Esophagus muscularis mucosa (tissue), 4 donors: Measurements from ENCODE around the gene RTCA.

ENCODE experiments used
- CTCF ChIP-seq, 3 experiments: fragments of 200-600 bp in 2 of 3; fragments of 450-650 bp in 1 of 3; sonication (generic) in 2 of 3; IDR thresholded peaks; one replicate each; pipeline ENCODE4 v1.5.1; 2017 to 2019; ENCODE audit warnings: antibody characterized with exemption in 3 of 3, mild to moderate bottlenecking in 2 of 3, moderate library complexity in 1 of 3
- EP300 ChIP-seq: sonication (generic); formaldehyde crosslinking; IDR thresholded peaks from one replicate; pipeline ENCODE4 v1.6.1; 2017; ENCODE audit warnings: antibody characterized with exemption
- POLR2A ChIP-seq: fragments of 450-650 bp; IDR thresholded peaks from one replicate; pipeline ENCODE4 v1.6.1; 2017; ENCODE audit warnings: antibody characterized with exemption, moderate library complexity, mild to moderate bottlenecking, low read depth
- POLR2AphosphoS5 ChIP-seq, 2 donors: sonication (generic); formaldehyde crosslinking; IDR thresholded peaks; one replicate each; pipeline ENCODE4 v1.6.1; 2017; ENCODE audit warnings: antibody characterized with exemption in 2 of 2

- TF ChIP-seq CTCF (IDR thresholded peaks at IDR 0.05) (no peak), POLR2A (no peak), EP300 (no peak), POLR2AphosphoS5 (IDR thresholded peaks at IDR 0.05) (no peak)
Observed at GRCh38 chr1:100313382-100313781, 47.4 kb downstream of the RTCA start.
